HG03565 (cell line): ENCODE data around the gene IFT52.
A peak's percentile ranks its signal among the peaks of the same experiment; 100 is the strongest.

ENCODE experiments used
- ATAC-seq: cut with Tn5 transposase; IDR thresholded peaks from one replicate; pipeline ENCODE4 v1.9.1; 2021; ENCODE audit warnings: mild to moderate bottlenecking, moderate library complexity; ENCODE audit not compliant: unreplicated experiment

Gene IFT52

GRCh38 chr20:43590392-43591303 is at the start of gene IFT52:
Gene IFT52, plus strand, starts transcription at chr20:43590937. Its CDS starts 3,762 bp downstream, at chr20:43594699.
- peak; percentile 99 for ATAC-seq

- ATAC-seq = no peak
Measured at GRCh38 chr20:43541214-43541613, 49.5 kb upstream of the IFT52 start.

GRCh38 chr20:43542161-43542560 is 48.6 kb upstream of the IFT52 start:
- no peak for ATAC-seq

- ATAC-seq = no peak
Measured at GRCh38 chr20:43542674-43543073, 48.1 kb upstream of the IFT52 start.

GRCh38 chr20:43543138-43543537 is 47.6 kb upstream of the IFT52 start:
- ATAC-seq = no peak

- ATAC-seq = no peak
Measured at GRCh38 chr20:43544501-43544900, 46.2 kb upstream of the IFT52 start.

GRCh38 chr20:43545837-43546578 is 44.7 kb upstream of the IFT52 start:
- ATAC-seq = no peak

- ATAC-seq = no peak
Measured at GRCh38 chr20:43548273-43548880, 42.4 kb upstream of the IFT52 start.

GRCh38 chr20:43549416-43550065 is 41.2 kb upstream of the IFT52 start:
- ATAC-seq = no peak

GRCh38 chr20:43550456-43550855 is 40.3 kb upstream of the IFT52 start:
- ATAC-seq = no peak

GRCh38 chr20:43554369-43554768 is 36.4 kb upstream of the IFT52 start:
- no peak for ATAC-seq

- ATAC-seq = no peak
Measured at GRCh38 chr20:43558412-43559146, 32.2 kb upstream of the IFT52 start, which contains the start of gene SGK2. Gene SGK2, plus strand, starts transcription at chr20:43559027. Its CDS starts 7,469 bp downstream, at chr20:43566496.

- no peak for ATAC-seq
Measured at GRCh38 chr20:43559147-43559987, 31.4 kb upstream of the IFT52 start.

- ATAC-seq = no peak
Measured at GRCh38 chr20:43560974-43561373, 29.8 kb upstream of the IFT52 start.

- ATAC-seq = no peak
Measured at GRCh38 chr20:43563429-43563828, 27.3 kb upstream of the IFT52 start.

GRCh38 chr20:43563991-43564390 is 26.7 kb upstream of the IFT52 start:
- ATAC-seq = no peak

- no peak for ATAC-seq
Measured at GRCh38 chr20:43564455-43564854, 26.3 kb upstream of the IFT52 start.

- no peak for ATAC-seq
Measured at GRCh38 chr20:43564993-43565757, 25.6 kb upstream of the IFT52 start.

- ATAC-seq = no peak
Measured at GRCh38 chr20:43565758-43566104, 25.0 kb upstream of the IFT52 start.
